Measurements from ENCODE around the gene WDR12. TPM values are rescaled to one million over a fixed set of nuclear protein-coding genes. Genes with fewer than 3 reads are reported as not detected.

The WDR12 gene
- total and polyA plus RNA-seq, 2 of the 13 experiments (the other 11 are each of a cell fraction or from before 2014, with no cell fraction given): 94.4 to 216 TPM

DNA sequence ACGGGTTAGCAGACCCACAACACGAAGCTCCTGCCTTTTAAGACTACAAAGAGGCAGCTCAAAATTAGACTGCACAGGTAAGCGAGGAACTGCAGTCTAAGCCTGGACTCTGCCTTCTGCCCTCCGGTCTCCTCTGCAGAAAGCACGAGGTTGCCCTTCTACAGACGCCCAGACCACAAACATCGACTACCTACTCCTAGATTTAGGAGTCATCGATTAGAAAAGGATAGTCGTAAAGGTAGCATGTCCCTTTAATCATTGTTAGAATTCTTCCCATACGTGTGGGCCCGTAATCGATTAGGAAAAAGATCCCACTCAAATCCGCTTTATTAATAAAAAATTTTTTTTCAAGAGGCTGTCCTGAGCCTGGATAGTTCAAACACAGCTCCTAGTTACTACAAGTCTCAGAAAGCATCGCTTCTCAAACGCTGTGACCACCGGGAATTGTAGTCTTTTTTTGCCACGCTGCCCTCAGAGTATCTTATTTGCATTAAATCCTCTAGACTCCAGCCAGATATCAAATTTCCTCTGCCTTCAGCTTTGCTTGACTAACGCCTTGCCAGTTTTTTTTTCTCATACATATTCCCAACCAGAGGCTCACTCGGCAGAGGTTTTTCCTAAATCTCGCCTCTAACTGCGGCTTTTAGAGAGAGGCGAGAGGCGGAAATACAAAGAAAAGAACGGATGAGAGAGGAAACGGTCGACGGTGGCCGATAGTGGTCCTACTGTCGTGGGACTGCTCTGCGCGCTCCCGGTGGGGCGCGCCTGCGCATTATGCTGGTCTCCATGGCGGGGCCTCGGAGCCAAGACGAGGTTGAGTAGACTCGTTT, at the start of gene WDR12, which contains the start of gene CARF (continued):
- TF ChIP-seq, protein P1, sequence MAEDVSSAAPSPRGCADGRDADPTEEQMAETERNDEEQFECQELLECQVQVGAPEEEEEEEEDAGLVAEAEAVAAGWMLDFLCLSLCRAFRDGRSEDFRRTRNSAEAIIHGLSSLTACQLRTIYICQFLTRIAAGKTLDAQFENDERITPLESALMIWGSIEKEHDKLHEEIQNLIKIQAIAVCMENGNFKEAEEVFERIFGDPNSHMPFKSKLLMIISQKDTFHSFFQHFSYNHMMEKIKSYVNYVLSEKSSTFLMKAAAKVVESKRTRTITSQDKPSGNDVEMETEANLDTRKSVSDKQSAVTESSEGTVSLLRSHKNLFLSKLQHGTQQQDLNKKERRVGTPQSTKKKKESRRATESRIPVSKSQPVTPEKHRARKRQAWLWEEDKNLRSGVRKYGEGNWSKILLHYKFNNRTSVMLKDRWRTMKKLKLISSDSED (CRISPR knock-in tag; IDR thresholded peaks at IDR 0.05): no peak
- TF ChIP-seq SPEN (CRISPR knock-in tag; IDR thresholded peaks at IDR 0.05; ENCODE audit: low read depth): peak; percentile 63
- no peak for TF ChIP-seq ZSCAN29 (CRISPR knock-in tag; conservative IDR thresholded peaks at IDR 0.05)
- no peak for TF ChIP-seq FOXA1 (IDR thresholded peaks at IDR 0.05)
- TF ChIP-seq FOXA1 (CRISPR knock-in tag; IDR thresholded peaks at IDR 0.05): 0 out of 2 replicates have a peak, but pooled peaks have one; percentile 22
- TF ChIP-seq ZNF160 (CRISPR knock-in tag; IDR thresholded peaks at IDR 0.05): 0 out of 2 replicates have a peak, but pooled peaks have one; percentile 24
- TF ChIP-seq ZNF674 (CRISPR knock-in tag; IDR thresholded peaks at IDR 0.05; ENCODE audit: low read depth): 0 out of 2 replicates have a peak, but pooled peaks have one; percentile 62
- TF ChIP-seq YEATS2 (CRISPR knock-in tag; IDR thresholded peaks at IDR 0.05; ENCODE audit: borderline replicate concordance): peak; percentile 78
- TF ChIP-seq ZNF136 (CRISPR knock-in tag; IDR thresholded peaks at IDR 0.05; ENCODE audit: low read depth): 0 out of 2 replicates have a peak, but pooled peaks have one; percentile 60
- no peak for TF ChIP-seq ZNF841 (CRISPR knock-in tag; IDR thresholded peaks at IDR 0.05; ENCODE audit: borderline replicate concordance)
- peak; percentile 96; the same call in 1 of the 2 replicates for TF ChIP-seq YEATS4 (CRISPR knock-in tag; IDR thresholded peaks at IDR 0.05; ENCODE audit: borderline replicate concordance)
- TF ChIP-seq TOPORS (CRISPR knock-in tag; IDR thresholded peaks at IDR 0.05): 0 out of 2 replicates have a peak, but pooled peaks have one; percentile 33
- peak; percentile 14 for TF ChIP-seq SKI (IDR thresholded peaks at IDR 0.05; ENCODE audit: partially characterized antibody)
- TF ChIP-seq, protein P2, sequence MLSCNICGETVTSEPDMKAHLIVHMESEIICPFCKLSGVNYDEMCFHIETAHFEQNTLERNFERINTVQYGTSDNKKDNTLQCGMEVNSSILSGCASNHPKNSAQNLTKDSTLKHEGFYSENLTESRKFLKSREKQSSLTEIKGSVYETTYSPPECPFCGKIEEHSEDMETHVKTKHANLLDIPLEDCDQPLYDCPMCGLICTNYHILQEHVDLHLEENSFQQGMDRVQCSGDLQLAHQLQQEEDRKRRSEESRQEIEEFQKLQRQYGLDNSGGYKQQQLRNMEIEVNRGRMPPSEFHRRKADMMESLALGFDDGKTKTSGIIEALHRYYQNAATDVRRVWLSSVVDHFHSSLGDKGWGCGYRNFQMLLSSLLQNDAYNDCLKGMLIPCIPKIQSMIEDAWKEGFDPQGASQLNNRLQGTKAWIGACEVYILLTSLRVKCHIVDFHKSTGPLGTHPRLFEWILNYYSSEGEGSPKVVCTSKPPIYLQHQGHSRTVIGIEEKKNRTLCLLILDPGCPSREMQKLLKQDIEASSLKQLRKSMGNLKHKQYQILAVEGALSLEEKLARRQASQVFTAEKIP (CRISPR knock-in tag; IDR thresholded peaks at IDR 0.05; ENCODE audit: borderline replicate concordance): no peak
- no peak for TF ChIP-seq ZNF468 (CRISPR knock-in tag; IDR thresholded peaks at IDR 0.05)
- TF ChIP-seq ZSCAN30 (CRISPR knock-in tag; IDR thresholded peaks at IDR 0.05): peak; percentile 29; the same call in 1 of the 2 replicates
- no peak for TF ChIP-seq U2AF2 (IDR thresholded peaks at IDR 0.05; ENCODE audit: low read depth, low read length)
- peak; percentile 71 for TF ChIP-seq GABPA (IDR thresholded peaks at IDR 0.05; ENCODE audit: low read depth, low read length)
- peak; percentile 92 for TF ChIP-seq GABPA (CRISPR knock-in tag; IDR thresholded peaks at IDR 0.05; ENCODE audit: low read depth)
- no peak for TF ChIP-seq TCF7L2 (IDR thresholded peaks at IDR 0.05; ENCODE audit: low read depth, low read length)
- TF ChIP-seq MLLT10 (CRISPR knock-in tag; IDR thresholded peaks at IDR 0.05): no peak
- TF ChIP-seq SIN3B (IDR thresholded peaks at IDR 0.05; ENCODE audit: low read length): no peak; the same call in 1 of the 2 replicates
- TF ChIP-seq HNRNPH1 (optimal IDR thresholded peaks at IDR 0.05; ENCODE audit: low read depth, low read length): no peak
- peak; percentile 66; the same call in 1 of the 2 replicates for TF ChIP-seq ZNF446 (CRISPR knock-in tag; IDR thresholded peaks at IDR 0.05)
- no peak for TF ChIP-seq SOX13 (IDR thresholded peaks at IDR 0.05)
- TF ChIP-seq SOX13 (CRISPR knock-in tag; conservative IDR thresholded peaks at IDR 0.05 in 1 of 2, IDR thresholded peaks at IDR 0.05 in 1 of 2): peak in 1 of 2 experiments; percentile 45; a peak in 2 of 4 replicates
- TF ChIP-seq PHF5A (CRISPR knock-in tag; IDR thresholded peaks at IDR 0.05; ENCODE audit: low read depth, unreplicated experiment): no peak
